ENCODE results near the gene FBP2. TPM values are rescaled to one million over a fixed set of nuclear protein-coding genes. Genes with fewer than 3 reads are reported as not detected.

The FBP2 gene
- total and polyA plus RNA-seq, 2 of the 8 experiments (the other 6 are each of a cell fraction or from before 2014, with no cell fraction given), result not detected

DNA sequence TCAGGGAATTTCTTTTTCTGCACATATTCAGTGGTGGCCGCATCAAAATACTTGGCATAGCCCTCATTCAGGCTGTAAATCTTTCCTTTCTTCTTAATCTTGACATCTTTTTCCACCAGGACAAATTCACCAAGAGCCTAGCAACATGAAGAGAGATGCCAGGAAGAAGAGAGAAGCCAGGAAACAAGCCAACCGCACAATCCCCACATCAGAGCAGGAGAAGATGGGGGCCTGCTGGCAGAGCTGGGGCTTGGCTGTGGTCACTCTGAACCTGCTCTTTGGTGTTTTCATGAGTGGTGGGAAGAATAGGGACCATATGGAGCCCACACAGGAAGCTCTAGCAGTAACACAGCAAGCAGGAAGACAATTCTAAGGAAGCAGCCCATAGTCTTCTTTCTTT lies 26.4 kb downstream of the FBP2 start:
- Histone ChIP-seq H2BK15ac (ENCODE audit: low read length) (no peak overlapping the region), H2BK5ac (ENCODE audit: low read depth, low read length) (no peak overlapping the region), H4K8ac (ENCODE audit: extremely low read depth, insufficient read depth, low read length) (no peak overlapping the region), H3K4ac (replicated peaks; ENCODE audit: insufficient read length, low read depth, low read length) (no peak overlapping the region), H3K79me2 (ENCODE audit: control insufficient read depth in 1 of 2, insufficient read depth in 2 of 2, low read length in 2 of 2) (no peaks in the 10 kb centered on the region), H3K4me2 (ENCODE audit: insufficient read depth in 1 of 2, low read depth in 2 of 2, low read length in 2 of 2) (no peak overlapping the region), H3K9me3 (ENCODE audit: insufficient read depth in 2 of 2, low read depth in 1 of 2, low read length in 1 of 2) (no peaks in the 10 kb centered on the region), H3K36me3 (ENCODE audit: control insufficient read depth in 2 of 4, insufficient read depth in 4 of 4, low read length in 3 of 4) (peaks cover 0 to 4% (median 2%) of the 10 kb centered on the region in 4 experiments; a peak in 1 of 8 replicates), H2BK20ac (ENCODE audit: low read length) (no peak overlapping the region), H2AFZ (ENCODE audit: low read length) (no peak overlapping the region), H3K14ac (ENCODE audit: insufficient read length) (no peak overlapping the region), H3K27me3 (replicated peaks in 1 of 4; ENCODE audit: control insufficient read depth in 3 of 4, extremely low read depth in 1 of 4, insufficient read depth in 3 of 4, low read length in 3 of 4) (peaks cover 0 to 2% (median 0%) of the 10 kb centered on the region in 4 experiments; a peak in 1 of 7 replicates), H3K23me2 (ENCODE audit: low read depth, low read length) (no peaks in the 10 kb centered on the region), H3K23ac (ENCODE audit: insufficient read length) (no peak overlapping the region), H3K18ac (ENCODE audit: extremely low read depth, low read length) (no peak overlapping the region), H2AK5ac (ENCODE audit: low read depth, low read length) (no peak overlapping the region), H3K79me1 (ENCODE audit: low read depth, low read length) (no peaks in the 10 kb centered on the region), H2BK12ac (ENCODE audit: low read depth, low read length) (no peak overlapping the region), H4K5ac (ENCODE audit: insufficient read length, low read depth, low read length) (no peak overlapping the region), H2BK120ac (replicated peaks; ENCODE audit: low read depth, low read length) (no peak overlapping the region), H3K4me1 (replicated peaks in 1 of 4; ENCODE audit: control insufficient read depth in 3 of 4, insufficient read depth in 4 of 4, low read length in 3 of 4) (peaks cover 0 to 7% (median 1%) of the 10 kb centered on the region in 4 experiments; a peak in 2 of 7 replicates), H3K27ac (ENCODE audit: low read depth, low read length) (no peak overlapping the region), H3K9ac (replicated peaks in 1 of 4; ENCODE audit: extremely low read depth in 1 of 4, low read depth in 3 of 4, low read length in 3 of 4) (no peak overlapping the region), H4K91ac (replicated peaks; ENCODE audit: insufficient read length, low read length) (no peak overlapping the region), H4K20me1 (replicated peaks in 1 of 2; ENCODE audit: control insufficient read depth in 1 of 2, insufficient read depth in 2 of 2, low read length in 2 of 2) (no peaks in the 10 kb centered on the region), H3K56ac (replicated peaks; ENCODE audit: insufficient read length, low read depth, low read length) (no peak overlapping the region), H3K4me3 (ENCODE audit: extremely low read depth in 1 of 4, insufficient read depth in 2 of 4, low read depth in 3 of 4, low read length in 4 of 4) (no peak overlapping the region)
- 87% methylated on average over 1 of the region's 2 CpGs; no CpG with 5 or more reads in 1 of the 2 experiments for WGBS, 2 experiments (ENCODE audit: extremely low coverage in 1 of 2, insufficient coverage in 1 of 2, insufficient read length in 1 of 2, insufficient replicate concordance in 2 of 2, low coverage in 1 of 2, low lambda C conversion rate in 2 of 2, missing lambda C conversion rate in 1 of 2)
- POLR2A ChIA-PET (ENCODE audit: partially characterized antibody), result interaction anchor here (0.9 kb wide), 1 partner anchor 13 kb away, joined by 4 read pairs; no protein-coding TSS in a partner anchor
- FAIRE-seq (no peak), DNase-seq (ENCODE audit: low read depth in 1 of 2, low spot score in 2 of 2) (no peak)
- TF ChIP-seq SIN3A (conservative IDR thresholded peaks at IDR 0.05 in 1 of 2, IDR thresholded peaks at IDR 0.05 in 1 of 2; ENCODE audit: low read depth in 1 of 2, low read length in 2 of 2) (no peak), POU5F1 (IDR thresholded peaks at IDR 0.05; ENCODE audit: low read depth, low read length) (no peak), CREB1 (IDR thresholded peaks at IDR 0.05) (no peak)
- CTCF ChIA-PET (ENCODE audit: partially characterized antibody), result interaction anchor here (0.7 to 1.7 kb wide), 2 partner anchors 21 to 410 kb away, joined by 4 read pairs; no protein-coding TSS in a partner anchor

Measured in H1 (cell line).